LNCAP (cell line): ENCODE measurements around the gene CMSS1.

Source experiments
- TF ChIP-seq, protein P1 (sequence below): fragments of 450-650 bp; IDR thresholded peaks from 2 replicates; pipeline ENCODE4 v1.5.1; 2017; ENCODE audit warnings: mild to moderate bottlenecking

Gene CMSS1

GRCh38 chr3:100096866-100097265, 279.2 kb downstream of the CMSS1 start:
- TF ChIP-seq, protein P1, sequence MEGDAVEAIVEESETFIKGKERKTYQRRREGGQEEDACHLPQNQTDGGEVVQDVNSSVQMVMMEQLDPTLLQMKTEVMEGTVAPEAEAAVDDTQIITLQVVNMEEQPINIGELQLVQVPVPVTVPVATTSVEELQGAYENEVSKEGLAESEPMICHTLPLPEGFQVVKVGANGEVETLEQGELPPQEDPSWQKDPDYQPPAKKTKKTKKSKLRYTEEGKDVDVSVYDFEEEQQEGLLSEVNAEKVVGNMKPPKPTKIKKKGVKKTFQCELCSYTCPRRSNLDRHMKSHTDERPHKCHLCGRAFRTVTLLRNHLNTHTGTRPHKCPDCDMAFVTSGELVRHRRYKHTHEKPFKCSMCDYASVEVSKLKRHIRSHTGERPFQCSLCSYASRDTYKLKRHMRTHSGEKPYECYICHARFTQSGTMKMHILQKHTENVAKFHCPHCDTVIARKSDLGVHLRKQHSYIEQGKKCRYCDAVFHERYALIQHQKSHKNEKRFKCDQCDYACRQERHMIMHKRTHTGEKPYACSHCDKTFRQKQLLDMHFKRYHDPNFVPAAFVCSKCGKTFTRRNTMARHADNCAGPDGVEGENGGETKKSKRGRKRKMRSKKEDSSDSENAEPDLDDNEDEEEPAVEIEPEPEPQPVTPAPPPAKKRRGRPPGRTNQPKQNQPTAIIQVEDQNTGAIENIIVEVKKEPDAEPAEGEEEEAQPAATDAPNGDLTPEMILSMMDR, result no peak

GRCh38 chr3:100097919-100098783, 280.5 kb downstream of the CMSS1 start:
- TF ChIP-seq, protein P1, result no peak

- TF ChIP-seq, protein P1, result no peak
Measured at GRCh38 chr3:100098784-100099070, 281.1 kb downstream of the CMSS1 start.

- TF ChIP-seq, protein P1, result no peak
Measured at GRCh38 chr3:100099621-100100020, 282.0 kb downstream of the CMSS1 start.

DNA sequence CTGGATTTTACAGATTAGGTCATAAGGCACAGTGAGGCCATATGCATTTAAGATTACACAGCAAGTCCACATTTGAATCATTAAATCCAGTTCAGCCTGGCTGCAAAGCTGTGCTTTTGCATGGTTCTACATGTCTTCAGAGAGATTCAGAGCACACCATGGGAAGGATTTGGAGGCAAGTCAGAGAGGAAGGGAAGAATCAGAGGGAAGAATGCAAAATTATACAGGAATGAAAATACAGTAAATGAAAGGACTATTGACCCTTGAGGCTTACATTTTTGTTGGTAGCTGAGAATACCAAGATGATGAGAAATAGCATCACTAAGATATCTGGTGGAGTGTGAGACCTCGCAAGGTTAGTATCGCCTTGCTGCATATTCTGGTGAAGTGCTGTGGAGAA, 282.8 kb downstream of the CMSS1 start:
- TF ChIP-seq, protein P1, result no peak

DNA sequence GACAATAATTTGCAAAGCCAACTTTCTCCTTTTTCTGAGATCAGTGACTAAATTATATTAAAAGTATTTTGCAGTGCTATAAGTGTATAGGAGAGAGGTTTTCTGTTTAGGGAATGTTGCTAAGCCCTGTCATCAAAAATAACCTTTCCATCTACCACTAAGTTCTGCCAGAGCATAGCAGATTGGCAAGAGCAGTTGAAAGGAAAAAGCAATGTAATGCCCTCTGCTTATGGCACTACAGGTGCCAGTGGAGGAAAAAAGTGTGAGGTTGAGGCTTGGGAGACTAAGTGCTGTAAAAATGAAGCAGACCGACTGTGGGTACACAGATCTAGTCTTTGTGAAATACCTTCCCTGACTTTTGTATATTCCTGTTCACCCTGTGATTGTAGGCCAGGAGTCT, 285.1 kb downstream of the CMSS1 start:
- TF ChIP-seq, protein P1, result no peak

DNA sequence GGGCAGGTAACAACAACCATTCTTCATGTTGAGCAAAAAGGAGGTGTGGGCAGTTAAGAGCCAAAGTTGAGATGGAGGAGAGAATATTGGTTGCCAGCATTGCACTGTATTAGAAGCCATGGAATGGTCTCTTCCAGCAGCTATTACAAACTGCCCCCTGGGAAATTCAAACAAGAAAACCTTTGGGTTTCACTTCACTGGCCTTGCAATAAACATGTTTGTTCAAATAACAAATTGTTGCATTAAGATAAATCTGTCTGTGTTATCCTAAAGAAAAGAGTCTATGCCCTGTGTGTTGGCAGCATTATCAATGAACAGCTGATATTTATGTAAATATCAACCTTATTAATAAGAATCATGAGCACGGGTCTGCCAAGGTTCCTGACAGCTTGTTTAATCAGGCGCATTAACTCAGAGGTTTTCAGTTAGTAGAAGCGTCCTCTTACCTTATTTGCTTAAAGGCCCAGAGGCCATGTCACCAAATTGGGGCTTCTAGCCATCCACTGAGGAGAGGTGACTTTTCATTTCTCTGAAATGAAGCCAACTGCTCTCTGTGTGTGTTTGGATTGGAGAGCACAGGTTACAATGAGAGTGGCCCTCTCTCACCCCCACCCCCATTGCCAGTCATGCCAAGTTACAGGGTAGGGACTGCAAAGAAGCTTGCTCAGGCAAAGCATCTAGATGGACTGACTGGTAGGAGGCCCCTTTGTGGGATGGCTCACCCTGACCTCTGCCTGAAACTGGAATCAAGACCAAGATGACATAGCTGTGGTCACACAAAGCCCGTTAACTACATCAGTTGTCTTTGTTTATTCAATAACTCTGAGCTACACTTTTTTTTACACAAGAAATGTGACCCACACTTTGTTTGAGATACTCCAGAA, 286.1 kb downstream of the CMSS1 start:
- TF ChIP-seq, protein P1, result no peak
